H1 (cell line): Measurements from ENCODE around the gene PUSL1. TPM values are rescaled to one million over a fixed set of nuclear protein-coding genes. Genes with fewer than 3 reads are reported as not detected.

Experiments
- CTCF ChIA-PET: fragments of 300-600 bp; sonication (Branson Sonifier 250); formaldehyde crosslinking; loops from one replicate; lab custom pipeline; 2021; ENCODE audit not compliant: partially characterized antibody; lab: Charles Lee
- POLR2A ChIA-PET: fragments of 300-600 bp; sonication (Branson Sonifier 250); formaldehyde crosslinking; loops from one replicate; lab custom pipeline; 2021; ENCODE audit warnings: inconsistent platforms; ENCODE audit not compliant: partially characterized antibody; lab: Charles Lee
- DNase-seq, 2 experiments: peaks; one replicate each; pipeline versions ENCODE4 v3.0.0 to v3.0.0-alpha.2; 2010 to 2022; ENCODE audit warnings: low spot score in 2 of 2, low read depth in 1 of 2, mixed read lengths in 1 of 2
- FAIRE-seq: peaks from 2 replicates; lab custom pipeline; 2011; peaks lifted over from hg19 to GRCh38; lab: Jason Lieb, UNC
- H2AFZ ChIP-seq: 2 replicates; pipeline ENCODE4 v1.8.1; 2012; ENCODE audit warnings: low read length, inconsistent platforms
- H2AK5ac ChIP-seq: 2 replicates; pipeline ENCODE4 v1.6.1; 2013; ENCODE audit warnings: low read depth, low read length
- H2BK120ac ChIP-seq: replicated peaks from 2 replicates; pipeline ENCODE3; 2013; ENCODE audit warnings: low read depth, low read length, inconsistent platforms
- H2BK12ac ChIP-seq: 2 replicates; pipeline ENCODE4 v1.6.1; 2013; ENCODE audit warnings: low read depth, low read length
- H2BK15ac ChIP-seq: 2 replicates; pipeline ENCODE4 v1.6.1; 2013; ENCODE audit warnings: low read length
- H2BK20ac ChIP-seq: 2 replicates; pipeline ENCODE4 v1.6.1; 2013; ENCODE audit warnings: low read length
- H2BK5ac ChIP-seq: 2 replicates; pipeline ENCODE4 v1.6.1; 2013; ENCODE audit warnings: low read depth, low read length
- H3K14ac ChIP-seq: 2 replicates; pipeline ENCODE4 v1.6.1; 2013; ENCODE audit warnings: inconsistent platforms; ENCODE audit not compliant: insufficient read length
- H3K18ac ChIP-seq: 2 replicates; pipeline ENCODE4 v1.6.1; 2013; ENCODE audit warnings: low read length; ENCODE audit errors: extremely low read depth
- H3K23ac ChIP-seq: 2 replicates; pipeline ENCODE4 v1.6.1; 2013; ENCODE audit warnings: inconsistent platforms; ENCODE audit not compliant: insufficient read length
- H3K23me2 ChIP-seq: 2 replicates; pipeline ENCODE4 v1.6.1; 2013; ENCODE audit warnings: low read depth, low read length
- H3K27ac ChIP-seq: 2 replicates; pipeline ENCODE4 v1.6.1; 2011; ENCODE audit warnings: low read depth, low read length, inconsistent platforms
- H3K27me3 ChIP-seq, 4 experiments: replicated peaks in 1 of 4; 1 replicate in 1 of 4; 2 replicates in 3 of 4; pipeline versions ENCODE4 v1.6.1 to v1.8.1; 2011 to 2013; ENCODE audit warnings: low read length in 3 of 4, mild to moderate bottlenecking in 3 of 4, inconsistent platforms in 2 of 4, mixed read lengths in 2 of 4, moderate library complexity in 1 of 4; ENCODE audit not compliant: control insufficient read depth in 3 of 4, insufficient read depth in 3 of 4; ENCODE audit errors: extremely low read depth in 1 of 4
- H3K36me3 ChIP-seq, 4 experiments: 2 replicates each; pipeline versions ENCODE4 v1.6.1 to v1.8.1; 2011 to 2013; ENCODE audit warnings: mild to moderate bottlenecking in 4 of 4, low read length in 3 of 4, moderate library complexity in 2 of 4, control low read depth in 1 of 4, inconsistent platforms in 1 of 4; ENCODE audit not compliant: insufficient read depth in 4 of 4, control insufficient read depth in 2 of 4
- H3K4ac ChIP-seq: replicated peaks from 2 replicates; pipeline ENCODE3; 2013; ENCODE audit warnings: low read length, low read depth, mixed read lengths, inconsistent platforms; ENCODE audit not compliant: insufficient read length
- H3K4me1 ChIP-seq, 4 experiments: replicated peaks in 1 of 4; 1 replicate in 1 of 4; 2 replicates in 3 of 4; pipeline versions ENCODE4 v1.6.1 to v1.8.1; 2011 to 2013; ENCODE audit warnings: low read length in 3 of 4, inconsistent platforms in 2 of 4, mixed read lengths in 1 of 4; ENCODE audit not compliant: insufficient read depth in 4 of 4, control insufficient read depth in 3 of 4
- H3K4me2 ChIP-seq, 2 experiments: 2 replicates each; pipeline versions ENCODE4 v1.6.1 to v1.8.1; 2011 to 2013; ENCODE audit warnings: low read depth in 2 of 2, low read length in 2 of 2, control low read depth in 1 of 2, inconsistent platforms in 1 of 2, mild to moderate bottlenecking in 1 of 2; ENCODE audit not compliant: insufficient read depth in 1 of 2
- H3K4me3 ChIP-seq, 4 experiments: fragments of 200-600, 300-600 bp in 1 of 4; sonication (generic), shearing (Covaris generic), sonication (Bioruptor Twin) in 1 of 4; 2 replicates each; pipeline versions ENCODE4 v1.5.1 to v1.8.1; 2011 to 2016; ENCODE audit warnings: low read length in 4 of 4, low read depth in 3 of 4, control low read depth in 2 of 4, inconsistent platforms in 2 of 4, mild to moderate bottlenecking in 2 of 4, mixed read lengths in 1 of 4, moderate library complexity in 1 of 4; ENCODE audit not compliant: insufficient read depth in 2 of 4; ENCODE audit errors: extremely low read depth in 1 of 4
- H3K56ac ChIP-seq: replicated peaks from 2 replicates; pipeline ENCODE3; 2013; ENCODE audit warnings: low read depth, mild to moderate bottlenecking, mixed read lengths, low read length, inconsistent platforms; ENCODE audit not compliant: insufficient read length
- H3K79me1 ChIP-seq: 2 replicates; pipeline ENCODE4 v1.6.1; 2013; ENCODE audit warnings: low read depth, low read length, control low read depth
- H3K79me2 ChIP-seq, 2 experiments: 2 replicates each; pipeline versions ENCODE4 v1.6.1 to v1.8.1; 2012 to 2013; ENCODE audit warnings: low read length in 2 of 2, mild to moderate bottlenecking in 2 of 2, inconsistent platforms in 1 of 2; ENCODE audit not compliant: insufficient read depth in 2 of 2, control insufficient read depth in 1 of 2
- H3K9ac ChIP-seq, 4 experiments: replicated peaks in 1 of 4; 1 replicate in 1 of 4; 2 replicates in 3 of 4; pipeline versions ENCODE4 v1.6.1 to v1.8.1; 2011 to 2013; ENCODE audit warnings: low read depth in 3 of 4, low read length in 3 of 4, control low read depth in 2 of 4, mild to moderate bottlenecking in 2 of 4, moderate library complexity in 2 of 4, inconsistent platforms in 1 of 4; ENCODE audit errors: extremely low read depth in 1 of 4
- H3K9me3 ChIP-seq, 2 experiments: 2 replicates each; pipeline versions ENCODE4 v1.6.1 to v1.8.1; 2012 to 2013; ENCODE audit warnings: mild to moderate bottlenecking in 2 of 2, moderate library complexity in 2 of 2, control low read depth in 1 of 2, inconsistent platforms in 1 of 2, low read depth in 1 of 2, low read length in 1 of 2, mixed read lengths in 1 of 2; ENCODE audit not compliant: insufficient read depth in 2 of 2
- H4K20me1 ChIP-seq, 2 experiments: replicated peaks in 1 of 2; 2 replicates each; pipeline versions ENCODE3 to v1.8.1; 2011 to 2013; ENCODE audit warnings: inconsistent platforms in 2 of 2, low read length in 2 of 2, mild to moderate bottlenecking in 1 of 2; ENCODE audit not compliant: insufficient read depth in 2 of 2, control insufficient read depth in 1 of 2
- H4K5ac ChIP-seq: 2 replicates; pipeline ENCODE4 v1.6.1; 2013; ENCODE audit warnings: low read length, low read depth, mixed read lengths, inconsistent platforms; ENCODE audit not compliant: insufficient read length
- H4K8ac ChIP-seq: 2 replicates; pipeline ENCODE4 v1.8.0; 2013; ENCODE audit warnings: mild to moderate bottlenecking, moderate library complexity, low read length, inconsistent platforms; ENCODE audit not compliant: insufficient read depth; ENCODE audit errors: extremely low read depth
- H4K91ac ChIP-seq: replicated peaks from 2 replicates; pipeline ENCODE3; 2013; ENCODE audit warnings: low read length, mixed read lengths, inconsistent platforms; ENCODE audit not compliant: insufficient read length
- ASH2L ChIP-seq: fragments of 200-600, 300-600 bp; sonication (generic); IDR thresholded peaks from one replicate; pipeline ENCODE4 v1.7.1; 2017; ENCODE audit warnings: low read length
- ATF2 ChIP-seq: IDR thresholded peaks from 2 replicates; pipeline ENCODE4 v1.6.1; 2012; ENCODE audit warnings: low read length, inconsistent platforms
- BACH1 ChIP-seq: IDR thresholded peaks from 2 replicates; pipeline ENCODE4 v1.6.1; 2012; ENCODE audit warnings: low read length, improper control_type of control experiment
- CBX5 ChIP-seq: fragments of 300-800, 300-1000 bp; sonication (generic); IDR thresholded peaks from 2 replicates; pipeline ENCODE4 v1.7.1; 2016; ENCODE audit warnings: antibody characterized with exemption, low read length, low read depth
- CTBP2 ChIP-seq: IDR thresholded peaks from 2 replicates; pipeline ENCODE4 v1.7.0; 2011; ENCODE audit warnings: borderline replicate concordance, mild to moderate bottlenecking, moderate library complexity, mixed read lengths, low read length; ENCODE audit not compliant: insufficient read depth, insufficient read length
- EP300 ChIP-seq, 2 experiments: IDR thresholded peaks; 1 replicate in 1 of 2; 2 replicates in 1 of 2; pipeline ENCODE4 v1.6.1; 2011 to 2012; ENCODE audit warnings: low read depth in 2 of 2, low read length in 2 of 2, mild to moderate bottlenecking in 2 of 2, borderline replicate concordance in 1 of 2, inconsistent platforms in 1 of 2, moderate library complexity in 1 of 2
- HDAC2 ChIP-seq, 2 experiments: fragments of 300-600 bp in 1 of 2; sonication (generic) in 1 of 2; IDR thresholded peaks; 2 replicates each; pipeline ENCODE4 v1.6.1; 2011 to 2012; ENCODE audit warnings: low read depth in 2 of 2, low read length in 2 of 2, mild to moderate bottlenecking in 2 of 2, moderate library complexity in 2 of 2, borderline replicate concordance in 1 of 2, inconsistent platforms in 1 of 2
- JUN ChIP-seq: IDR thresholded peaks from 2 replicates; pipeline ENCODE4 v1.6.1; 2011; ENCODE audit warnings: low read depth, mild to moderate bottlenecking, improper control_type of control experiment, low read length
- KDM1A ChIP-seq: fragments of 200-600, 300-600 bp; sonication (generic); IDR thresholded peaks from 2 replicates; pipeline ENCODE4 v1.7.1; 2016; ENCODE audit warnings: mild to moderate bottlenecking, low read length, borderline replicate concordance
- POLR2A ChIP-seq, 2 experiments: IDR thresholded peaks; 1 replicate in 1 of 2; 2 replicates in 1 of 2; pipeline ENCODE4 v1.6.1; 2011; ENCODE audit warnings: low read depth in 2 of 2, low read length in 2 of 2, mild to moderate bottlenecking in 2 of 2; ENCODE audit errors: control extremely low read depth in 1 of 2
- SAP30 ChIP-seq: fragments of 300-600 bp; sonication (generic); IDR thresholded peaks from 2 replicates; pipeline ENCODE4 v1.7.1; 2012; ENCODE audit warnings: low read length, moderate library complexity, mild to moderate bottlenecking, inconsistent platforms; ENCODE audit not compliant: insufficient read depth, insufficient replicate concordance
- SIRT6 ChIP-seq: IDR thresholded peaks from one replicate; pipeline ENCODE4 v1.7.1; 2012; ENCODE audit warnings: low read length, inconsistent platforms
- WGBS, 2 experiments: shearing (Covaris generic) in 1 of 2; methylation state at CpG; one replicate each; pipeline versions ENCODE4 v1.1.6 to v1.1.7; 2013 to 2015; ENCODE audit warnings: low lambda C conversion rate in 2 of 2, mixed read lengths in 2 of 2, inconsistent platforms in 1 of 2, low coverage in 1 of 2, missing lambda C conversion rate in 1 of 2; ENCODE audit not compliant: insufficient replicate concordance in 2 of 2, insufficient coverage in 1 of 2, insufficient read length in 1 of 2; ENCODE audit errors: extremely low coverage in 1 of 2, missing lambda C conversion rate in 1 of 2; 5-methylcytosine and 5-hydroxymethylcytosine counted together
- polyA plus RNA-seq, 7 experiments: library from polyadenylated mRNA; depleted of rRNA in 3 of 7; stranded (reverse) in 5 of 7; unstranded in 2 of 7; fragments of >200 nt in 5 of 7; fragments of 200-250 nt in 2 of 7; gene quantifications; 1 replicate in 5 of 7; 2 replicates in 1 of 7; 4 replicates in 1 of 7; pipeline versions ENCODE4 v1.2.1 to v1.2.3, GENCODE V29; 2011 to 2013; ENCODE audit warnings: missing spikeins in 2 of 7, mixed read lengths in 2 of 7
- total RNA-seq: library from RNA; stranded (reverse); fragmentation: NEBNext Ultra II Directional; extraction: Animal tissue kit (Norgen Biotek cat#: 25700); gene quantifications from 2 replicates; pipeline ENCODE4 v1.2.1, GENCODE V29; 2021

PUSL1 gene
- total and polyA plus RNA-seq, 2 of the 8 experiments (the other 6 are each of a cell fraction or from before 2014, with no cell fraction given): 38.8 to 87.4 TPM

DNA sequence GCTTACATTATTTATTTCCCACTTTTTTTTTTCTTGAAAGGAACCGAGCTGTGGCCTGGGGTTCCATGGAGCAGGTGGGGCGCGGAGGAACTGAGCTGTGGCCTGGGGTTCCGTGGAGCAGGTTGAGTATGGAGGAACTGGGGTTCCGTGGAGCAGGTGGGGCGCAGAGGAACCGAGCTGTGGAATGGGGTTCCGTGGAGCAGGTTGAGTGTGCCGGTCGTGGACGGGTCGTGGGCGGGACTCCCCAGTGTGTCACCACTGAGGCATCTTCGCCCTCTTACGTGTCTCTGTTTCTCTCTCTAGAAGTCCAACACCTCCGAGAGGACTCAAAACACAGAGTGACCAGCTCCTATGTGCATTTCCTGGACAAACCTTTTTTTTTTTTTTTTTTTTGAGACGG lies 29.4 kb upstream of the PUSL1 start:
- Histone ChIP-seq H3K23me2 (peaks cover 3% of the 10 kb centered on the region; the same call in 1 of the 2 replicates), H2BK20ac (no peak overlapping the region), H3K4me3 (no peak overlapping the region), H3K79me1 (no peaks in the 10 kb centered on the region), H2BK120ac (no peak overlapping the region), H3K27ac (no peak overlapping the region), H3K9ac (no peak overlapping the region), H3K36me3 (no peaks in the 10 kb centered on the region), H2BK12ac (no peak overlapping the region), H2BK15ac (no peak overlapping the region), H3K18ac (no peak overlapping the region), H3K4me1 (peaks cover 0 to 7% (median 1%) of the 10 kb centered on the region in 4 experiments; a peak in 2 of 7 replicates), H4K20me1 (no peaks in the 10 kb centered on the region), H3K27me3 (no peaks in the 10 kb centered on the region; a peak in 1 of 7 replicates), H3K9me3 (no peaks in the 10 kb centered on the region), H3K4ac (no peak overlapping the region), H4K5ac (no peak overlapping the region), H3K4me2 (no peak overlapping the region), H3K23ac (no peak overlapping the region), H2AFZ (no peak overlapping the region), H2AK5ac (no peak overlapping the region), H2BK5ac (no peak overlapping the region), H4K8ac (no peak overlapping the region), H3K14ac (no peak overlapping the region), H4K91ac (no peak overlapping the region), H3K56ac (no peak overlapping the region), H3K79me2 (no peaks in the 10 kb centered on the region)
- no peak for DNase-seq
- FAIRE-seq: no peak
- 90% methylated on average over 15 of the region's 17 CpGs; no CpG with 5 or more reads in 1 of the 2 experiments for WGBS, 2 experiments
- ChIA-PET CTCF (interaction anchor here (0.6 to 6.1 kb wide), 6 partner anchors 12 to 246 kb away, joined by 3 to 38 read pairs (median 3); no protein-coding TSS in a partner anchor), POLR2A (interaction anchor here (0.6 to 1.7 kb wide), 2 partner anchors 11 to 149 kb away, joined by 3 read pairs; no protein-coding TSS in a partner anchor)
- TF ChIP-seq JUN: no peak
- TF ChIP-seq POLR2A (IDR thresholded peaks at IDR 0.05; ENCODE audit: control extremely low read depth in 1 of 2, low read depth in 2 of 2, low read length in 2 of 2): no peak
- no peak for TF ChIP-seq BACH1
- no peak for TF ChIP-seq SIRT6
- TF ChIP-seq ATF2: no peak
- no peak for TF ChIP-seq KDM1A
- no peak for TF ChIP-seq EP300 (IDR thresholded peaks at IDR 0.05; ENCODE audit: borderline replicate concordance in 1 of 2, low read depth in 2 of 2, low read length in 2 of 2)
- TF ChIP-seq CTBP2: no peak
- no peak for TF ChIP-seq SAP30
- TF ChIP-seq CBX5: no peak
- TF ChIP-seq HDAC2 (IDR thresholded peaks at IDR 0.05; ENCODE audit: borderline replicate concordance in 1 of 2, low read depth in 2 of 2, low read length in 2 of 2): no peak
- TF ChIP-seq ASH2L: no peak
